GM19023 (cell line): ENCODE data around the gene SERPINE1.

Source experiments
- ATAC-seq: cut with Tn5 transposase; IDR thresholded peaks from one replicate; pipeline ENCODE4 v1.9.1; 2021; ENCODE audit warnings: mild to moderate bottlenecking, moderate library complexity; ENCODE audit not compliant: unreplicated experiment

The SERPINE1 gene

DNA sequence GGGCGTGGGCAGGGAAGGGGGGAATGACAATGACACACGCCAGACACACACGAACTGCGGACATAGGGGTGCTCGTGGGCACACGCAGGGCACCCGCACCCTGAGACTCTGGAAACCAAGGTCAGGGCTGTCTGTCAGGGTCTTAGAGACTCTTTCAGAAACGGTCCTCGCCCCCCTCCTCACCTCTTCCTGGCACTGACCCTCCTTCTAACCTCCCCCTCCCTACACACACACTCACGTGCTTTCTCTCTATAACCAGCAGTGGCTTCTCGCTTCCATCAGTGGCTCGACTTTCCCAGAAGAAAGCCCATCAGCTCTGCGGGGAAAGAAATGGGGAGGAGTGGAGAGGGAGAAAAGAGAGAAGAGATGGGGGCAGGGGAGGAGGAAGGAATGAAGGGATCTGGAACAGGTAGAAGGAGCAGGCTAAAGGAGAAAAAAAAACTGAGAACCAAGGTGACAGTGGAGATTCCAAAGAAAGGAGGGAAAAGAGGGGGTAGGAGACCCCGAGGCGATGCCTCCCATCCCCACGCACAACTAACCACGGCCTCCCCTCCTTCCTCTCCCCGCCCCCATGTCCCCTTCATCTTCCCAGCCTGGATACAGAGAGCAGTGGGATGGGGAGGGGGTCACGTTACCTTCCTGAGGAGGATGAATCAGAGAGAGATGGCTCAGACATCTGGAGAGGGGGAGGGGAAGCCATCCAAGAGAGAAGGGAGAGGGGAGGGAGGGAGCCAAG, 40.2 kb downstream of the SERPINE1 start:
- no peak for ATAC-seq

DNA sequence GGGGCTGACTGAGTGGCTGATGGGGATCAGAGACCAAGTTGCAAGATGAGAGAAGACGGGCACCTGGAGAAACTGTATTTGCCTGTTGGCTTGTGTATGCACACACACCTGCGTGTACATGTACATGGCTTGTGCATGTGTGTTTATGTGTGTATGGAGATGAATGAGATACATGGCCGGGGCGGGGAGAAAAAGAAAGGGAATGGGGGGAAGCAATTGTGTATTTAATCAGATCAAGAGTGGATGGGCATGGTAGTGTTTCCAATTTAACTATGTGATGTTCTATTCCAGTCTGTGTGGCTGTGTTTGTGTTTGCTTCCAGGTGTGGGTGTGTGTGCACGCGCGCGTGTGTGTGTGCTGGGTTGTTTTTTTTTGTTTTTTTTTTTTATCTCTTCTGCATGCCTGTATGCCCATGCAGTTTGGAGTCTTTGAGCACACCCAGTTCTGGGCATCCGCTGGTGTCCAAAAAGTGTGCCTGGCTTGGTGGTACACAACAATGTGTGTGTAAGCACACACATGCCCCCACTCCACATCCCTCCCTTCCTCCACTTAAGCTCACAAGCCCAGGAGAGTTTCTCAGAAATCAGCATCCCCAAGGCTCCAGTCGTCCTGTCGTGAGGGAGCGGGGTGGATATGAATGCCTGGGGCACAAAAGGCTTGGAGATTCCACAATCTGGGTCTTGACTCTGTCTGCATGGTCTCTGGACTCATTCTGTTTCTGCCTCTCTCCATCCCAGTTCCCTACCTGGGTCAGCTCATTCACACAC, 40.9 kb downstream of the SERPINE1 start:
- no peak for ATAC-seq

DNA sequence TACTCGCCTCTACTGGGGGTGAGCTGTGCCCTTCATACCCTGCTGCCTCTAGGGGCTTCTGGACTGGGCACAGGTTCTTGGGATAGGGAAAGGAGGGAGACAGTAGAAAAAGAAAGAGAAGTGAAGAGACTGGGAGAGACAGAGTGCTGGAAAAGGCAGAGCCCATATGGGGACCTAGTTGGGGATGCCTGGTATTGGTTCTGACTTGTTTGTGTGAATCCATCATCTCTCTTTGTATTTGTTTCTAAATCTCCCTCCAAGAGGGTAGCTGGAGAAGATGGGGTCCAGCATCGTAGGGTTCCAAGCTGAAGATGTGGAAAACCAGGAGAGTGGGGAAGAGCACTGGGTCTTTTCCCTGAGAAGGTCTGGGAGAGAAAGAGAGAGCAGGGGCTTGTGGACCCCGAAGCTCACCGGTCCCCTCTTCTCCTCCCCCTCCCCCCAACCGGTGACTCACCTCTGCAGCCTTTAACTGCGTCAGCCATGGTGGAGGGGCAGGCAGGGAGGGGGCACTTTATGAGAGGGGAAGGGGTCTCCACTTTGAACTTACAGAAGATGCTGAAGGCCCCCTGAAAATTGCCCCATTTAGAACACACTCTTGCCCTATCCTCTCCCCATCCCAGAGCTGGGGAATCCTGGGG, 41.6 kb downstream of the SERPINE1 start:
- no peak for ATAC-seq

DNA sequence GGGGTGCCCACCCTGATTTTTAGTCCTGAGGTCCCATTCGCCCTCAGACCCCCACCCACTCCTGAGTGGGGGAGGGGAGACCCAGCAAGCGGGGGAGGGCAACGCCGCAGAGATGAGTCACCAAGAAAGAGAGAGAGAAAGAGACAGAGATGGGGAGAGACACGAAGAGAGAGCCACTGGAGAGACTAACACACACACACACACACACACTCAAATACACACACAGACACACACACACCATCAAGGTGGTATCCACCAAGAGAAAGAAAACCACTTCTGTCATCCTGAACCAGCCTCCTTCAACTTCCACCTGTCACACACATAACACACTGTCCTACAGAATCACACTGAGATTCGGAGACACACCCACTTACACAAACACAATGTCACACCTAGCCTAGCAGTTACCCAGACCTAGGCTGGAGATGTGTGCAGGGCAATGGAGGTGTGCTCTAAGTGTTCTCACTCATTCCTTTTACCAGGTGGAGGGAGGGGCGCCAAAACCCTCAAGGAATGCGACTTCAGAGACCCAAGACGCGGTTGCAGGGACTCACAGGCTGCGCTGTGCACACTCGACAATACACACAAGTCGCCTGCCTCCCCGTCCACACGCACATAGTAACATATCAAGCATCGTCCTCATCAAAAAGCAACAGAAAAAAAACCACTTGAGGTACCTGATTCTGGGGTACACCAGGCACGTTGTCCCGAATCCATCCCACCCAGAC, 42.4 kb downstream of the SERPINE1 start:
- no peak for ATAC-seq

DNA sequence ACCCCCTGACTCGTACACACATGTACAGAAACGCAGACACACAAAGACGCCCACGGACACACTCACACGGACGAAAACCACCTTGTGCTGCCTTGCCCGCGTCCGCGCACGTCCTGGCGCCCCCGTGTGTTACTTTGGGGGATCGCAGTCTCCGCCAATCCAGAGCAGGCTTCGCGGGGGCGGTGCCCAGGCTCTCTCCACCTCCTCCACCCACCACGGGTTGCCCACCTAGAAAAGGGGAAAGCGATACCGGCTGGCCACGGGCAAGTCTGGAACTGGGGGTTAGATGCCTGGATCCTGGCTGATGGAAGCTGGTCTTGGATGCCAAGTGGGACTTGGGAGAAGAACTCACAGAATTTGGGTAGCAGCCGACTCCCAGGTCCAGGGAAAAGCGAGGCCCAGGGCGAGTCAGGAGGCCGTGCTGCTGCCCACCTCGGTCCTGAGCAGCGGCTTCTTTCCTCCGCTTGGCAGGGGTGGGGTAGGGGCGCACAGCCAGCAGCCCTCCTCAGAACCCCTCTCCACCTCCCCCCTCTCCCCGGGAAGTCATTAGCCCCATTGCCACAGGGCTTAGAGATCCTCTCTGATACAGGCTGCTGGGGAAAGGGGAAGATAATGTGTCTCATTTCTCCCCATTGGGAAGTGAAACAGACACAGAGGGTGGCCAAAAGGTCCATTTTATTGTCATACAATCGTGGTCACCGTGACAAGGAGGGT, 43.1 kb downstream of the SERPINE1 start:
- no peak for ATAC-seq

DNA sequence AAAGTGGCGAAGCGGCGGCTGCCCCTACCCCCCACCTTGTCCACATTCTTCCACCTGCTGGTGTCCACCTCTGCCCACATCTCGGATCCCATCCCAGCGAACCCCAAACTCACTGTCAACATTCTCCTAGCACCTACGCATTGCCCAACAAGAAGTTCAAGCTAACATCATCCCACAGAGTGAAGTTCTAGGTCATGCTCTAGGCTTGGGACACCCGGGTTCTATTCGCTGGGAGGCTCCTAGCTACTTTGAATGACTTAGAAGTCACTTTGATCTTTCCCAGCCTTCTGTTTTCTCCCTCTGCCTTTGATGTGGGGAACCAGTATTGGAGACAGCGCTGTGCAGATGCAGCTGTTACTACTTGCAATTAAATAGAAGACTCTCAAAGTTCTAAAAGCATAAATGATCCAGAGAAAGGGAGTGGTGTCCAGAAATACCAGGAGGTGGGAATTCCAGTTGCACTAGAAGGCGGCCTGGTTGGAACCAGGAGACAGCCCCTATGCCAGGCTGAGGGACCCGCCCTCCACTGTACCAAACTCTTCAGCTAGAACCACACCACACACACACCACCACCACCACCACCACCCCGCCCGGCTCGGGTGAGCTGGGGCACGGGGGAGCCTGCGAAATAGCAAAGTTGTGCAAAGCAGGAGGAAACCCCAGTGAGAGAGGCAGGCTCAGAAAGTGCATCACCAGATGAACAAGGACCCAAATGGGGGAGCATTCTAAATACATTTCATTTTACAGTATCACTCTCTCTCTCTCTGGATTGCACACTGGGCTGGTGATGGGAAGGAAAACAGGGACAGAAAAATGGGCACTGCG, 43.9 kb downstream of the SERPINE1 start:
- ATAC-seq = no peak

DNA sequence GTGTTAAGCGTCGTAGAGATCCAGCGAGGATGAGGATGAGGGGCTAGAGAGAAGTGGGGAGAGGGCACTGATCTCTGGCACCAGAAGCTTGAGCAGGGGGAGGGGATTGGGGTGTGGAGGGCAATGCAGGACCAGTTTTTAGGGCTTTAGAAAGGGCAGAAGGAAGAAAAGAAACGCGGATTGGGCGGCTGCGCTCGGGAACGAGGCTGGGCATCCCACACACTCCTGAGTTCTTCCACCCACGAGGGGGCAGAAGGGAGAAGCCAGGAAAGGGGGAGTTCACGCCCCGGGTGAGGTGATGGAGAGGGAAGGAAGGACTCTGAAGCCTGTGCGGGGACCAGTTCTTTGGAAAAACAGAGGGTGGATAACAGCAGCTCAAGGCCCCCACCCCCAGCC, 44.5 kb downstream of the SERPINE1 start:
- ATAC-seq = no peak

DNA sequence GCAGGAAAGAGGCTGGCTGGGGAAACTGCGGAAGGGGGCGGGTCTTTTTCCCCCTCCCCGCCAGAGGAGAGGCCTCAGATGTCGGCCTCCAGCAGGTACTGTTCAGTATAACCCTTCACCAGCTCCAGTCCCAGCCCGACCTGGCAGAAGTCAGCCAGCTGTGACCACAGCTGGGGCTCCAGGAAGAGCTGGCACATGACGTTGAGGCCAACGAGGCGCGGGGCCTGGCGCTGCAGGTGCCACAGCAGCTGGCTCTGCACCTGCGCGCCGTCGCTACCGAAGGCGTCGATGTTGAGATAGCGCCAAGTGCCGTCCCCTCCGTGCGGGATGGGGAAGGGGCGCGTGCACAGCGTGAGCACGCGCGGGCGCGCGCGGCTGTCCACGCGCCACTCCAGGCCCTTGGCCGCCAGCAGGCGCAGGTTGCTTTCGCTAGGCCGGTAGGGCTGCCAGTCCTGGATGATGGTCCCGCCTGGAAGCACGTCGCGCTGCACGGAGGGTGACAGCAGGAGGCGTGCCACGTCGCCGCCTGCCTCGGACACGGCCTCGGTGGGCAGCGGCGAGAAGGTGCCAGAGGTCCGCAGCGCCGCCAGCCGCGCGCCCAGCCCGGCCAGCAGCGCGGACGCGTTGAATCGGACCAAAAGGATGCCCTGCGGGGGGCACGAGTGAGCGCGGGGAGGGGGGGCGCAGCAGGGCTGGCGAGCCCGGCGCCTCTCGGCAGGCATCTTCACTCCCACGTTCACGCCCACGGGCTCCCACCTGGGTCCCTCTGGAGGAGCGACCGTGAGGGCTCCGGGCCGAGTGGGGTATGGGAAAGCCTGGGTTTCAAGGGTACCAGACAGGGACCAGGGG, 45.3 kb downstream of the SERPINE1 start:
- ATAC-seq = no peak

DNA sequence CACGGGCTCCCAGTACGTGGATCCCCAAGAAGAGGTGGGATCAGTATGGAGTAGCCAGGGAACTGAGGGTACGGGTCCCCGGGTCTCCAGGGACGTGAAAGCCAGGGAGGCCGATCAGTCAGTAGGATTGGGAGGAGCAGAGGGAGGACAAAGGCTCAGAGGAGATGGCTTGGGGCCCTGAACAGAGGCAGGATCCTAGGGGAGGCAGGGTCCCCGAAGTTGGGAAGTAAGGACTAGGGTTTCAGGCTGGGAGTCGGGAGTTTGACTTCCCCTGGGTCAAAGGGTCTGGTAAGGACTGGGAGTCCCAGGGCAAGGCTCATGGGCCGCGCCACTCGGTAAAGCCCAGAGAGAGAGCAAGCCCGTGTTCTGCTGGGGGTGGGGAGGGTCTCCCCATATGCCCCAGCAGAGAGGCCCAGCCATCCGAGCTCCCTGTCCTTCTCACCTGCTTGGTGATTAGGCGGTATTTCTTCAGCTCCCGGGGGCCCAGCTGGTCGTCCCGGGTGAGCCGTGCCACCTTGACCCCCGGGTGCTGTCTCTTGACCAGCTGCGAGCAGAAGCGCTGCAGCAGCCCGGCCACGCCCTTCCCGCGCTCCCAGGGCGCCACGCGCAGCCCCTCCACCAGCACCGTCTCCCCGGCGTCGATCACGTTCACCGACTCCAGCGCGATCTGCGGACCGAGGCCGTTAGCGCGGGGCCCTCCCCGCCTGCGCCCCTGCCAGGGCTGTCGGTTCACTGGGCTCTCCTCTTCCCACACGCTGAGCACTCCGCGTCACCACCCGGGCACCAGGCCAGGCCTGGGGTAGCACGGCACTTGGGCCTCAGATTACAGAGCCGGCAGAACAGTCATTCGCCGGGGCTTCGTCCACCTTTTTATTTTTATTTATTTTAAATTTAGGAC, 46.2 kb downstream of the SERPINE1 start:
- no peak for ATAC-seq

DNA sequence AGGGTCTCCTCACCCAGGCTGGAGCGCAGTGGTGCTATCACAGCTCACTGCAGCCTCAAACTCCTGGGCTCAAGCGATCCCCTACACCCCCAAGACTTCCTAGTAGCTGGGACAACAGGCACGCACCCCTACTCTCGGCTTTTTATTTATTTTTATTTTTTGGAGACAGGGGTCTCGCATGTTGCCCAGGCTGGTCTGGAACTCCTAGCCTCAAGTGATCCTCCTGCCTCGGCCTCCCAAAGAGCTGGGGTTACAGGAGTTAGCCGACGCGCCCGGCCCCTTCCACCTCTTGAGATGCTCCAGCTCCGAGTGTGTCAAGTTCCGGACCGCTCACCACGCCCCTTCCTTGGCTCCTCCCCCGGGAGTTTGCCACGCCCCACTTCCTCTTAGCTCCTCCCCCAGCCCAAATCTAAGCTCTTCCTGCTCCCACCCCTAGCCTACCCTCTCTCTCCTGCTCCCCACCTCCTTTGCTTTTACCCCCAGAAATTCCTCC, 46.9 kb downstream of the SERPINE1 start:
- no peak for ATAC-seq

DNA sequence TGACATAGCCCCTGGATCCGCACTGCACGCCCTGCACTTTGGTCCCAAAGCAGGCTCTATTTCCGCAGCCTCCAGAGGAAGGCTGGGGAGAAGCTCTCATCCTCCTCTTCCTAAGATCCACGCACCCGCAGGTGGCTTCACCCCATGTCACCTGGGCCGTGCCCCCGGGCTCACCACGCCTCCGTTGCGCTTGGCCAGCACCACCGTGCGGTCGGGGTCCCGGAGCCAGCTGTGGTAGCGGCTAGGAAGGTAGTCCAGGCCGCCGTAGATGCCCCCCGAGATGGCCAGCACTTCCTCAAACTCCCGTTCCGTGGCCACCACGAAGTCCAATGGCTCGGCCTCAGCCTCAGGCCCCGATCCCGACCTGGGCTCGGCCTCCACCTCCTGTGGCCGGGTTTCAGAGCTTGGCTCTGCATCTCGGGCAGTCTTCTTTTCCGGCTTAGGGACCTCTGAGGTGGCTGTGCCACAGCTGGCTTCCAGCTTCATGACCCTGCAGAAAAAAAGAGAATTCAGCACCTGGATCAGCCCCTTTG, 47.5 kb downstream of the SERPINE1 start:
- ATAC-seq = no peak

DNA sequence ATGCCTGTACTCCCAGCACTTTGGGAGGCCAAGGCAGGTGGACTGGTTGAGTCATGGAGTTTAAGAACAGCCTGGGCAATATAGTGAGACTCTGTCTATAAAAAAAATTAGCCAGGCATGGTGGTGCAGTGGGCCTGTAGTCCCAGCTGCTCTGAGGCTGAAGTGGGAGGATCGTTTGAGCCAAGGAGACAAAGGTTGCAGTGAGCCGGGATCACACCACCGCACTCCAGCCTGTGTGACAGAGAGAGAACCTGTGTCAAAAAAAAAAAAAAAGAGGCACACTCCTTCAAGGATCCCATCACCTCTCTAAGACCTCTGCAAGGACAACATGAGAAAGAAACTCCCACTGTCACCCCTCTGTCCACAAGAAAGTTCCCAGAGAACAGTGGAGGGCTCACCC, 48.8 kb downstream of the SERPINE1 start:
- ATAC-seq = no peak

DNA sequence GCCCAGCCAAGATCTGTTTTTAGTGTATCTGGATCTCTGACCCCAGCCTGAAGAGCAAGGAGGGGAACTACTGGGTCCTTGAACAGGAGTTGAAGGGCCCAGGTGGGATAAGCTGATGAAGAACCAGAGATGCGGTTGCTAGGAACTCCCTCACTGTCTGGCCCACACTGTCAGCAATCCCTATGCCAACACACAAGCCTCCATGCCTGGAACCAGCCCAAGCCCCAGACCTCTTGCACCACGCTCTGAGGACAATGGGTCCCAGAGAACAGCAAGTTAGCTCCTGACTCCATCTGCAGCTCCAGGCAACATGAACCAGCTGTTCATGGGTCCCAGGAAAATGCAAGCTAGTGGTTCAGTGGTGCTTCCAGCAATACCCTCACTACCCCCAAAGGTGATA, 50.7 kb downstream of the SERPINE1 start:
- no peak for ATAC-seq

DNA sequence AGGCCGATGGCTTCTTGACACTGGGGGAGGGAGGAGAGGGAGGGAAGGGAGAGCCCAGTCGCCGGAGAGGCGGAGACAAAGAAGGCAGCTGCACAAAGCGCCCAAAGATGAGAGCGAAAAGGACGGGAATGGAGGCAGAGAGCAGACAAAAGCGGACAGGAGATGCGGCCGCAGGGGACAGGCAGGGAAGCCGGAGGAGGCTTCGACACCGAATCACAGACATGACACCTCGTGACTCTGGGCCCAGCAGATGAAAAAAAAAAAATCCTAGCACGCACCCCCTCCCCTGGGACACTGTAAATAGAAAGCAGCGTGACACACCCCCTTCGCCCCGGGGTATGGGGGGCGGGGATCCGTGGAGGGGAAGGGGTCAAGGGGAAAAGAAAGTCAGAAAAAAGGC, 52.2 kb downstream of the SERPINE1 start:
- no peak for ATAC-seq

DNA sequence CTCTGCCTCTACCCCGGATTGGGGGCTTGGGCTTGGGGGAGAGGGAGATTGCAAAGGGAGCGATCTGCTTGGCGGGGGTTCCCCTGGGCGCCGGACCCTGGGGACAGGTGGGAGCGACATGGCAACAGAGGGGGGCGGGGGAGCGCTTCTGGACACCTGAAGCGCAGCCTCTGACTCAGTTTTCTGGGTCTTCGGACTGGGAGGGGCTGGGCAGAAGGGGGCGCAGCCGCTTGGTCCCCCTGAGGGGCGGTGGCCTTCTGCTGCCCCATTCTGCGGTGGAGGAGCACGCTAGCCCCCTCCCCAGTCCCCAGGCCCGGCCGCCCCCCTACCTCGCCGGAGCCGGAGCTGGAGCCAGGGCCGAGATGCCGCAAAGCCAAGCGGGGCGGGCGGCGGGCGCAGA, 52.8 kb downstream of the SERPINE1 start:
- ATAC-seq = no peak

DNA sequence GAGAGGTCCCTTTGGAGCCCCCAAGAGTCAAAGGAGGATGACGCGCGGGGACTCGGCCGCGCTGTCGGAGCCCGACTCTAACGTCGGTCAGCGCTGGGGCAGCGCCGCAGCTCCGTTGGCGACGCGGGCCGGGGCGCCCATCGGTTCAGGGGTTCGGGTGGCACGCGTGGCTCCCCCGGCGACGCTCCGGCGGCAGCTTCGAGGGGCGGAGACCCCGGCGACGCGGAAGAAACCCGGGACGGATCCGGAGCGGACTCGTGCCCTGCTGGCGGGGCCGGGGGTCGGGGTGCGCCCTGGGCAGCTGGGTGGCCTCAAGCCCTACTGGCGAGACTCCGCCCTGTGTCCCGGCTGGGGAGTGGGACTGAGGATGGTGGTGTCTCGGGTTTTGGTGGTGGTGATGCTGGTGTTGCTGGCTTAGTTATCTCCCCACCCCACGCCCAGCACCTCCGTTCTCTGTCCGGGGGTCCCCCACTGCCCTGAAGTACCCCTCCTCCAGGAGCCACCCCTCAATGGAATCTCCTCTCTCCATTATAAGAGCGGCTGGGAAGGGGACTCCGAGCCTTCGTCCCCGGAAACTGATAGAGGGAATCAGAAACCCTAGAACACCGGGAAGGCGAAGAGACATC, 53.3 kb downstream of the SERPINE1 start, which contains the start of gene NAT16:
Gene NAT16 (minus strand): TSS at position 164 of the 626 bp plus-strand sequence. CDS start 5,486 bp downstream, outside the sequence.
- ATAC-seq = no peak
